HL-60/S4 treated with retinoic acid at 250 ng/mL for 4 days and 3 days (cell line): ENCODE data around the gene SPCS2.

Source experiments
- in situ Hi-C: fragments of 300-500 bp; cut with MboI; formaldehyde crosslinking; loops from 2 replicates; pipeline ENCODE4 v1.7.0; 2022; ENCODE audit warnings: low sequenced_read_pairs

The SPCS2 gene

GRCh38 chr11:74948898-74949752 lies at the start of gene SPCS2, which contains the start of gene XRRA1:
SPCS2 (plus strand) TSS chr11:74949266; CDS start chr11:74949286, 20 bp downstream.
XRRA1 (minus strand) TSS chr11:74949091; CDS start chr11:74940878, 8,213 bp downstream.
- in situ Hi-C loops, result no loop called here

DNA sequence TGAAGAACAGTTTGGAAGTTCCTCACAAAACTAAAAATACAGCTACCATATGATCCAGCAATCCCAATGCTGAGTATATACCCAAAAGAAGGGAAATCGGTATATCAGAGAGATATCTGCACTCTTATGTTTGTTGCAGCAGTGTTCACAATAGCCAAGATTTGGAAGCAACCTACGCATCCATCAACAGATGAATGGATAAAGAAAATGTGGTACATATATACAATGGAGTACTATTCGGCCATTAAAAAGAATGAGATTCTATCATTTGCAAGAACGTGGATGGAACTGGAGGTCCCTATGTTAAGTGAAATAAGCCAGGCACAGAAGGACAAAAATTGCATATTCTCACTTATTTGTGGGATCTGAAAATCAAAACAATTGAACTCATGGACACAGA lies 46.7 kb upstream of the SPCS2 start:
- in situ Hi-C loops, result no loop called here

DNA sequence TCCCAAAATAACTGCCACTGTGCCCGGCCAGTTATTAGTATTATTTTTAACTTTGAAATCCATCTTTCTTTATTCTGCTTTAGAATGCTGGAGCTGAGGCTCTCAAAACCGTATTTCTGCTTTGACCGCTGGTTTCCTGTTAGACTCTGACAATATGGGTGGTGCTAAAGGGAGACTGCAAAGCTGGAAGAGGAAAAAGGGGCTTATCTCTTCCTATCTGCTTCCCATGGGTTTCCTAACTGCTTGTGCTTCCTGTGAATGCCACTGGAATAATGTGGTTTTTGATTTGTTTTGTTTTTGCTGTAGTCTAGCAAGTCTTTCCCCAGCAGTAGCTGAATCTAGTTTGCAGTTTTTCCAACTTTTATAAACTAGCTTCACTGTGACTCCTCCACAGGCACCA lies 43.7 kb upstream of the SPCS2 start:
- in situ Hi-C loops, result no loop called here

DNA sequence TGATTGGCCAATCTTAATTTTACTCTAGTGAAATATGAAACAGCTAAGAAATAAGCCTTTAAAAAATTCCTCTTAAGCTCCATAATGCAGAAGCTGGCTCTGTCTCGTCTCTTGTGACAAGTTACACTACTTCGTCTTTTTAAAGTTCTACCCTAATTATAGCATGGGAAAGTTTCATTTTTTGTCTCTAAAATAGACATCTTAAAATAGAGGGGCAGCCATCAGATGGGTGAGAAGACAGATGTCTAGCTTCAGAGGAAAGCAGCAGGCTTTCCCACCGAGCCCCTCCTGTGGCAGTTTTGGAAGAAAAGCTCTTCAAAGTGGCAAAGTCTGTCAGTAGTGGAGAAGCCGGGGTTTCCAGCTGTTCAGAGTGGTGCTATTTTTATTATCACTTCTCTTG lies 39.7 kb upstream of the SPCS2 start:
- in situ Hi-C loops, result no loop called here

GRCh38 chr11:74909812-74910211 lies 39.3 kb upstream of the SPCS2 start:
- in situ Hi-C loops, result no loop called here

GRCh38 chr11:74923125-74923524 lies 25.9 kb upstream of the SPCS2 start:
- in situ Hi-C loops, result loop anchor here (10.0 kb wide), 1 partner anchor 322 kb away; the partner anchor contains the start of gene TPBGL

- in situ Hi-C loops, result loop anchor here (10.0 kb wide), 1 partner anchor 320 kb away; the partner anchor contains the start of gene TPBGL
Measured at GRCh38 chr11:74925281-74925680, 23.8 kb upstream of the SPCS2 start.

GRCh38 chr11:74926304-74927030 lies 22.6 kb upstream of the SPCS2 start:
- in situ Hi-C loops, result loop anchor here (10.0 kb wide), 1 partner anchor 318 kb away; the partner anchor contains the start of gene TPBGL

GRCh38 chr11:74927496-74927895 lies 21.6 kb upstream of the SPCS2 start:
- in situ Hi-C loops, result loop anchor here (10.0 kb wide), 1 partner anchor 317 kb away; the partner anchor contains the start of gene TPBGL

GRCh38 chr11:74929431-74930363 lies 19.4 kb upstream of the SPCS2 start:
- in situ Hi-C loops, result loop anchor here (10.0 kb wide), 1 partner anchor 315 kb away; the partner anchor contains the start of gene TPBGL

- in situ Hi-C loops, result no loop called here
Measured at GRCh38 chr11:74932169-74932568, 16.9 kb upstream of the SPCS2 start.

GRCh38 chr11:74932797-74933196 lies 16.3 kb upstream of the SPCS2 start:
- in situ Hi-C loops, result no loop called here

- in situ Hi-C loops, result no loop called here
Measured at GRCh38 chr11:74933765-74934164, 15.3 kb upstream of the SPCS2 start.

- in situ Hi-C loops, result no loop called here
Measured at GRCh38 chr11:74935285-74935684, 13.8 kb upstream of the SPCS2 start.

- in situ Hi-C loops, result no loop called here
Measured at GRCh38 chr11:74936087-74936486, 13.0 kb upstream of the SPCS2 start.

GRCh38 chr11:74936976-74937375 lies 12.1 kb upstream of the SPCS2 start:
- in situ Hi-C loops, result no loop called here

GRCh38 chr11:74937696-74938475 lies 11.2 kb upstream of the SPCS2 start:
- in situ Hi-C loops, result no loop called here

GRCh38 chr11:74941492-74941891 lies 7.6 kb upstream of the SPCS2 start:
- in situ Hi-C loops, result no loop called here

- in situ Hi-C loops, result no loop called here
Measured at GRCh38 chr11:74942073-74942759, 6.8 kb upstream of the SPCS2 start.
